ENCODE data around the gene FAM149A. TPM values are rescaled to one million over a fixed set of nuclear protein-coding genes. Genes with fewer than 3 reads are reported as not detected.
A peak's percentile ranks its signal among the peaks of the same experiment; 100 is the strongest.

The FAM149A gene
- total RNA-seq, 4 donors from 2014 or later = 0.83 to 11.4 (median 4.0) TPM

GRCh38 chr4:186202490-186203140 lies 98.1 kb downstream of the FAM149A start:
- H3K36me3 ChIP-seq = peaks cover 0 to 8% (median 4%) of the 10 kb centered on the region in 3 donors
- intact Hi-C loops (cut with DNase I) = no loop called here
- H3K4me3 ChIP-seq = no peak overlapping the region
- 93 to 97% methylated on average over 7 to 8 of the region's 8 CpGs for WGBS, 2 donors
- DNase-seq = no peak
- TF ChIP-seq CTCF (IDR thresholded peaks at IDR 0.05) = no peak
- no peak for TF ChIP-seq POLR2A (IDR thresholded peaks at IDR 0.05)
- H3K27me3 ChIP-seq = no peaks in the 10 kb centered on the region
- H3K4me1 ChIP-seq = peaks cover 0 to 10% (median 0%) of the 10 kb centered on the region in 3 donors
- no peaks in the 10 kb centered on the region for H3K9me3 ChIP-seq
- H3K27ac ChIP-seq = no peak overlapping the region

DNA sequence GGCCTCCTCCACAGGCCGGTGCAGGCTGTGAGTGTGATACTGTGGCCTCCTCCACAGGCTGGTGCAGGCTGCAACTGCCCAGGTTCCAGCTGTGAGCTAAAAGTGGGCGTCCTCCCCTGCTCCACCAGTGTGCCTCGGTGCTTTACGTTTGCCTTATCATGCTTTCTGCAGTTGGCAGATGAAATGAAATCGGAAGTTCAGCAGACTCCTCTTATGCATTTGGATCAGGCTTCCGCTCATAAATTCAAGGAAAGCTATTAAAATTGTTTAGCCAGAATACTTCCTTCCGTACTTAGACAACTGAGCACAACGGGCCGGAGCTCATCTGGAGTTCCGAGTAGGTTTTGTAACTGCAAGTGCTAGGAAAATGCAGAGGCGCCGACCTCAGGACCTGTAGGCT lies 98.9 kb downstream of the FAM149A start:
- Histone ChIP-seq H3K4me1 (peaks cover 0 to 10% (median 0%) of the 10 kb centered on the region in 3 donors), H3K9me3 (no peaks in the 10 kb centered on the region), H3K4me3 (no peak overlapping the region), H3K27ac (peak overlapping the region in 2 of 4 donors; percentile 30 to 81), H3K27me3 (no peaks in the 10 kb centered on the region), H3K36me3 (peaks cover 0 to 7% (median 1%) of the 10 kb centered on the region in 3 donors)
- intact Hi-C loops (cut with DNase I) = no loop called here
- no peak for DNase-seq
- 64 to 88% methylated on average over 8 to 12 of the region's 12 CpGs for WGBS, 2 donors
- TF ChIP-seq POLR2A (IDR thresholded peaks at IDR 0.05) = no peak
- no peak for TF ChIP-seq CTCF (IDR thresholded peaks at IDR 0.05)

GRCh38 chr4:186204103-186204559 lies 99.6 kb downstream of the FAM149A start:
- no peak for DNase-seq
- Histone ChIP-seq H3K4me3 (peak overlapping the region in 2 of 4 donors; percentile 37 to 54), H3K9me3 (no peaks in the 10 kb centered on the region), H3K4me1 (peaks cover 0 to 10% (median 0%) of the 10 kb centered on the region in 3 donors), H3K36me3 (peaks cover 0 to 9% (median 0%) of the 10 kb centered on the region in 3 donors), H3K27ac (peak overlapping the region in 3 of 4 donors; percentile 16 to 81 (median 77)), H3K27me3 (no peaks in the 10 kb centered on the region)
- intact Hi-C loops (cut with DNase I) = no loop called here
- 39 to 85% methylated on average over 44 of the region's 45 CpGs for WGBS, 2 donors
- TF ChIP-seq CTCF (IDR thresholded peaks at IDR 0.05) = no peak

- no peak for DNase-seq
- Histone ChIP-seq H3K27me3 (no peaks in the 10 kb centered on the region), H3K36me3 (peaks cover 0 to 15% (median 0%) of the 10 kb centered on the region in 3 donors), H3K4me1 (peaks cover 0 to 10% (median 0%) of the 10 kb centered on the region in 3 donors), H3K4me3 (peak overlapping the region in 2 of 4 donors; percentile 37 to 54), H3K9me3 (no peaks in the 10 kb centered on the region), H3K27ac (peak overlapping the region in 3 of 4 donors; percentile 16 to 81 (median 77))
- intact Hi-C loops (cut with DNase I) = no loop called here
- TF ChIP-seq CTCF (IDR thresholded peaks at IDR 0.05) (no peak), POLR2A (IDR thresholded peaks at IDR 0.05) (no peak)
- WGBS, 2 donors = 82 to 84% methylated on average over 7 to 12 of the region's 13 CpGs
These were observed 100.2 kb downstream of the FAM149A start for GRCh38 chr4:186204686-186205085.

- H3K9me3 ChIP-seq = no peaks in the 10 kb centered on the region
- WGBS, 2 donors = 61 to 75% methylated on average over 4 to 7 of the region's 8 CpGs
- H3K4me3 ChIP-seq = peak overlapping the region in 1 of 4 donors; percentile 37
- intact Hi-C loops (cut with DNase I) = no loop called here
- H3K36me3 ChIP-seq = peaks cover 0 to 20% (median 0%) of the 10 kb centered on the region in 3 donors
- H3K27me3 ChIP-seq = no peaks in the 10 kb centered on the region
- H3K4me1 ChIP-seq = peaks cover 0 to 10% (median 0%) of the 10 kb centered on the region in 3 donors
- TF ChIP-seq CTCF (IDR thresholded peaks at IDR 0.05) (no peak), POLR2A (IDR thresholded peaks at IDR 0.05) (no peak)
- DNase-seq = no peak
- H3K27ac ChIP-seq = no peak overlapping the region
These were observed 100.7 kb downstream of the FAM149A start for GRCh38 chr4:186205156-186205555.

Measured in esophagus squamous epithelium (tissue), 5 donors.